Nephron progenitor cell (in vitro differentiated cells): ENCODE measurements around the gene GPS2.

Source experiments
- DNase-seq: peaks from one replicate; pipeline ENCODE4 v3.0.0; 2021
- H3K27ac Mint-ChIP-seq: 2 replicates; pipeline ENCODE4 v1.8.0; 2021; ENCODE audit warnings: mild to moderate bottlenecking, moderate library complexity, mixed read lengths
- H3K27me3 Mint-ChIP-seq: 2 replicates; pipeline ENCODE4 v1.8.0; 2021; ENCODE audit warnings: mild to moderate bottlenecking, low read depth, mixed read lengths; ENCODE audit not compliant: poor library complexity
- H3K36me3 Mint-ChIP-seq: 2 replicates; pipeline ENCODE4 v1.8.0; 2021; ENCODE audit warnings: low read depth, mixed read lengths
- H3K4me1 Mint-ChIP-seq: 2 replicates; pipeline ENCODE4 v1.8.0; 2021; ENCODE audit warnings: mixed read lengths
- H3K4me3 Mint-ChIP-seq: 2 replicates; pipeline ENCODE4 v1.8.0; 2021; ENCODE audit warnings: mild to moderate bottlenecking, moderate library complexity, mixed read lengths
- H3K9me3 Mint-ChIP-seq: 2 replicates; pipeline ENCODE4 v1.8.0; 2021; ENCODE audit warnings: mild to moderate bottlenecking, moderate library complexity, mixed read lengths
- CTCF ChIP-seq: fragments of 200-600 bp; sonication (generic); IDR thresholded peaks from 2 replicates; pipeline ENCODE4 v1.5.0; 2021; ENCODE audit warnings: antibody characterized with exemption

GPS2 gene

GRCh38 chr17:7293816-7294613, 21.1 kb downstream of the GPS2 start:
- TF ChIP-seq CTCF, result no peak
- no peaks in the 10 kb centered on the region for H3K36me3 Mint-ChIP-seq
- peak overlapping the region; percentile 64 for H3K4me3 Mint-ChIP-seq
- peak; percentile 56 for DNase-seq
- peaks cover 63% of the 10 kb centered on the region for H3K27me3 Mint-ChIP-seq
- no peak overlapping the region for H3K27ac Mint-ChIP-seq
- peaks cover 51% of the 10 kb centered on the region for H3K4me1 Mint-ChIP-seq
- H3K9me3 Mint-ChIP-seq, result no peaks in the 10 kb centered on the region

GRCh38 chr17:7293159-7293558, 22.0 kb downstream of the GPS2 start:
- Mint-ChIP-seq H3K27ac (no peak overlapping the region), H3K27me3 (peaks cover 55% of the 10 kb centered on the region), H3K4me3 (peak overlapping the region; percentile 64), H3K4me1 (peaks cover 59% of the 10 kb centered on the region), H3K9me3 (no peaks in the 10 kb centered on the region), H3K36me3 (no peaks in the 10 kb centered on the region)
- no peak for TF ChIP-seq CTCF
- DNase-seq, result no peak

GRCh38 chr17:7292729-7293128, 22.4 kb downstream of the GPS2 start:
- no peaks in the 10 kb centered on the region for H3K9me3 Mint-ChIP-seq
- DNase-seq, result no peak
- no peaks in the 10 kb centered on the region for H3K36me3 Mint-ChIP-seq
- H3K27ac Mint-ChIP-seq, result no peak overlapping the region
- TF ChIP-seq CTCF, result no peak
- peaks cover 50% of the 10 kb centered on the region for H3K27me3 Mint-ChIP-seq
- peaks cover 63% of the 10 kb centered on the region for H3K4me1 Mint-ChIP-seq
- H3K4me3 Mint-ChIP-seq, result peak overlapping the region; percentile 54

GRCh38 chr17:7292194-7292593, 23.0 kb downstream of the GPS2 start:
- TF ChIP-seq CTCF, result no peak
- peaks cover 49% of the 10 kb centered on the region for H3K27me3 Mint-ChIP-seq
- H3K9me3 Mint-ChIP-seq, result no peaks in the 10 kb centered on the region
- H3K4me1 Mint-ChIP-seq, result peaks cover 68% of the 10 kb centered on the region
- no peak overlapping the region for H3K4me3 Mint-ChIP-seq
- no peak overlapping the region for H3K27ac Mint-ChIP-seq
- no peaks in the 10 kb centered on the region for H3K36me3 Mint-ChIP-seq
- DNase-seq, result no peak

- no peak for DNase-seq
- Mint-ChIP-seq H3K27me3 (peaks cover 35% of the 10 kb centered on the region), H3K36me3 (peaks cover 8% of the 10 kb centered on the region), H3K9me3 (no peaks in the 10 kb centered on the region), H3K4me3 (no peak overlapping the region), H3K4me1 (peaks cover 70% of the 10 kb centered on the region), H3K27ac (no peak overlapping the region)
- TF ChIP-seq CTCF, result no peak
Measured at GRCh38 chr17:7290685-7291084, 24.5 kb downstream of the GPS2 start.

- Mint-ChIP-seq H3K27me3 (peaks cover 30% of the 10 kb centered on the region), H3K4me1 (peaks cover 68% of the 10 kb centered on the region), H3K27ac (no peak overlapping the region), H3K9me3 (no peaks in the 10 kb centered on the region), H3K4me3 (no peak overlapping the region), H3K36me3 (peaks cover 9% of the 10 kb centered on the region)
- DNase-seq, result no peak
- TF ChIP-seq CTCF, result no peak
Measured at GRCh38 chr17:7290166-7290565, 25.0 kb downstream of the GPS2 start.
